Measurements from ENCODE around the gene FNDC5. TPM values are rescaled to one million over a fixed set of nuclear protein-coding genes. Genes with fewer than 3 reads are reported as not detected.

FNDC5 gene
- polyA plus RNA-seq, 1 donor, result 209 TPM

- DNase-seq, result no peak
Observed at GRCh38 chr1:32883338-32884031, 12.8 kb upstream of the FNDC5 start.

DNA sequence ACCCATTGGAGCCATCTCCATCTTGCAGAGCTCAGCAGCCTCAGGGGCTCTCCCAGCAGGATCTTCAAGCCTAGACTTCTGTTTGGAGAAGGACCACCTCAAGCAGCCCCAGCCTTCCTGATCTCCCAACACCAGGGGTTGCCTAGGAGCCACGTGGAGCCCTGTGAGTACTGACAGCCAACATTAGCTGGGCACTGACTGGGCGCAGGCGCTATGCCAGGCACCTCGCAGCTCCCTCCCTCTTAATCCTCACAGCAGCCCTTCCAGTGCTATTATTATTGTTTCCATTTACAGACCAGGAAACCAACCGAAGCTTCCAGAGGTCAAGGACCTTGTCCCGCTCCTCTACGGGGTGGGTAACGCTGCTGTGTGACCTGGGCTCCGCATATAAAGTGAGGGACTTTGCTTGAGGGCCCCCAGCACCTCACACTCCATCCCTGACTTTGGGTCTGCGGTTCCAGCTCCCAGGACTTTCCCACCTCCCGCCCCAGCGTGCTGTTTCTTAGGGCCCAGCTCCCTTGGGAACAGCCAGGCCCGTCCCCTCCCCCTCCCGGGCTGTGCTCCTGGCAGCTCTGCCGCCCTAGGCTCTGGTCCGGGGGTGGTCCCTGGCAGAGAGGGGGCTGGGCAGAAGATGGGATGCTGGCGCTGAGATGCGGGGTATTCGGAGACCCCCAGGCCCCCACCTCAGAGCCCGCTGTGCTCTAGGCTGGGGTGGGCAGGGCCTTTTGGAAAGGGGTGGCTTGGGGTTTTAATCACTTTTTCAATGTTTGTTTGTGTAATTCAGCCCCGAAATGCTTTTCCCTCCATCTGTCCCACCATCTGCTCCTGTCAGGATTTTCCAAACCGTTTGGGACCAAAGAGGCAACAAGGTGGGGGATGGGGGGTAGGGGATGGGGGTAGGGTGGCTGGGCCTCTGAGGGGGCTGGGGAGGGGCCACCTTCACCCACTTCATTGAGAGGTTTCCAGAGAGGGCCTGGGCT lies 11.4 kb upstream of the FNDC5 start:
- DNase-seq, result no peak

DNA sequence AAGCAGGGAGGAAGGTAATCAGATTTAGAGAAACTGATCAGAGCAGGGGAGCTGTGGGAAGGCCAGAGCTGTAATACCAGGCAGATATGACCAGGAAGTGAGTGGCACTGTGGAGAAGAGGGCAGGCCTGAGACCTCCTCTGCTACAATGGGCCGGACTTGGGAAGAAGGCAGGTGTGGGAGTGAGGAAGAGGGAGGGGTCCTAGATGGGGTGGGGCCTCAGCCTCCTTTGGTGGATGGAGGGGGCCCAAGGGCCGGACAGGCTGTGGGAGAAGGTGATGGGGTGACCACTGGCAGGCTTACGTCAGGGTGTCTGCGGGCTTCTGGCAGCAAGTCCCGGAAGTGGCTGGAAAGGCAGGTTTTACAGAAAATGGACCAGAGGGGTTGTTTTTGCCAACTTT lies 10.6 kb upstream of the FNDC5 start:
- DNase-seq, result no peak

DNA sequence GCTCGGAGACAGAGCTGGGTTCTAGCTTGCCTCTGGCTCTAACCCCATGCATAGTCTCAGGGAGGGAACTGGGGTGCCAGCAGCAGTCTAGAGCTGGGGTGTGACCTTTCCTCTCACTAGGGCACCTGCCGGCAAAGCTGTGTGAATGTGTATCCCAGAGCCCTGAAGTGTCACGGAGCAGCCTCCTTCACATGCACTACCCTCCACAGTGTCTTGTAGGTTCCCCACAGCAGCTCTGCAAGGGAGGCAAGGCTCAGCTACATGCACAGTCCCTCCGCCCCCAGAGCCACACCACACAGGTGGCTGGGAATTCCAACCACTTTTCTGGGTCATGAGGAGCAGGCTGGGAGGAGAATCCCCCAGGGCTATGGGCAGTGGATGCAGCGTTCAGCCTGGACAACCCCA lies 7.9 kb upstream of the FNDC5 start:
- DNase-seq, result no peak

GRCh38 chr1:32878183-32878582 lies 7.5 kb upstream of the FNDC5 start:
- no peak for DNase-seq

DNA sequence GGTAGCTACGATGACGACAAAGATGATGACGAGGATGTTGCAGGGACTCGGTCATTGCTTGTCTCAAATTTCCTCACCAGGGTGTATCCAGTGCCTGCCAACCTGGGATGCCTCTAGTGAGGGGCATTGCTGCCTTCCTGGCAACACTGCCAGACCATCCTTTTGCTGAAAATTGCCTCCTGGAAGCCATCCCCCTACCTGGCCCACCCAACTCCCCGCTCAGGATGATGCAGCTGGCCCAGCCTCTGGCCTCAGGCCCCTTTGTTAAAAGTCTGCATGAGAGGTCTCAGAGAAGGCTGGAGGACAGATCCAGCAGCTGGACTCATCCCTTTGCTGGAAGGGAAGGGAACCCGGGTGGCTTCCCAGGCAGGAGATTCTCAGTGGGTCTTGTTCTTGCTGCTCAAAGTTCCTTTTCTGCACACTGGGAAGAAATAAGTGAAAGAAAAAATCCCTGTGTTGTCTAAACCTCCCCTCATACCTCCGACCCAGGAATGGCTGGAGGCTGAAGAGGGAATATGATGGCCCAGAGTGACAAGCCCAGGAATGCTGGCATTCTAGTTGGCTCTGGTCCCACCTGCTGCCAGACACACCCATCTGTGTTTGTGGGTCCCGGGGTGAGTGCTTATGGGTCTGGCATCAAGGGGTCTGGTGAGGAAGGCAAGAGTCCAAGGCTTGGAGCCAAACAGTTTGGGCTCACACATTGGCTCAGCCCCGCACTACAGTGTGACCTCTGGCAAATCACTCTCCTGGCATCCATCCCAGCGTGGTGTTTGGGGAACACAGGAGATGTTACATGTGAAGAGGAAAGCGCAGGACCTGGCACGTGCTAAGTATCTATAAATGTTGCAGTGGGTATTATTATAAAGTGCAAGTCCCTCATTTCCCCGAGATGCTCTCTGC lies 6.7 kb upstream of the FNDC5 start:
- DNase-seq, result no peak

GRCh38 chr1:32876341-32877210 lies 5.9 kb upstream of the FNDC5 start:
- DNase-seq, result no peak

GRCh38 chr1:32874860-32875752 lies 4.4 kb upstream of the FNDC5 start:
- no peak for DNase-seq

GRCh38 chr1:32873484-32873883 lies 2.8 kb upstream of the FNDC5 start:
- DNase-seq, result no peak

DNA sequence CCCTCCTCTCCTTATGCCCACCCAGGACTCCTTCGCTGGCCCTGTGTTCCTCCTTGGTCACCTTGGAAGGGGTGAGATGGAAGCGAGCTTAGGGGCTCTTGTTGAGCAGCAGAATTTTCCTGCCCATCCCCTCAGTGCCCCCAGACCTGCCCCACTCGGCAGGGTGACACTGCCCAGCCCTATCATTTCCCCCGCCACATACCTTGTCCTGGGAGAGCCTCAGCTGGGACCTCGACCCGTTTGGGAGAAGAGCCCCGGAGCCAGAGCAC lies 1.4 kb upstream of the FNDC5 start:
- peak; percentile 40 for DNase-seq

- peak; percentile 68 for DNase-seq
Observed at GRCh38 chr1:32871364-32872191, 866 bp upstream of the FNDC5 start.

GRCh38 chr1:32869923-32870614 lies 643 bp downstream of the FNDC5 start:
- no peak for DNase-seq

- DNase-seq, result no peak
Observed at GRCh38 chr1:32868806-32869455, 1.8 kb downstream of the FNDC5 start.

- no peak for DNase-seq
Observed at GRCh38 chr1:32868085-32868484, 2.6 kb downstream of the FNDC5 start.

DNA sequence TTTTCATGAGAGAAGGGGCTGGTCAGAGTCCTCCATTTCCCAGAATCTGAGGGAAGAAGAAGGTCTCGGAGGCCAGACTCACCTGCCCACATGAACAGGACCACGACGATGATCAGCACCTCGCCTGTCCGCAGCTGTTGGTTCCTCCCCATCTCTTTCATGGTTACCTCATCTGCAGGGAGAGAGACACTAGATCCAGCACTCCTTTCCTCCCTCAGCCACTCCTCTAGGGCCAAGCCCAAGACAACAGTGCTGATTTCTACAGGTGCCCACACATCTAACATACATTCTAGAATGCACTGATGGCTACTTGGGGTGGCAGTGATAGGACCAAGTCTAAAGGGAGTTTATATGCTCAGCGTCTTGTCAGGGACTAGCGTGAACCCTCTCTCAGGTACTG lies 3.0 kb downstream of the FNDC5 start:
- no peak for DNase-seq

DNA sequence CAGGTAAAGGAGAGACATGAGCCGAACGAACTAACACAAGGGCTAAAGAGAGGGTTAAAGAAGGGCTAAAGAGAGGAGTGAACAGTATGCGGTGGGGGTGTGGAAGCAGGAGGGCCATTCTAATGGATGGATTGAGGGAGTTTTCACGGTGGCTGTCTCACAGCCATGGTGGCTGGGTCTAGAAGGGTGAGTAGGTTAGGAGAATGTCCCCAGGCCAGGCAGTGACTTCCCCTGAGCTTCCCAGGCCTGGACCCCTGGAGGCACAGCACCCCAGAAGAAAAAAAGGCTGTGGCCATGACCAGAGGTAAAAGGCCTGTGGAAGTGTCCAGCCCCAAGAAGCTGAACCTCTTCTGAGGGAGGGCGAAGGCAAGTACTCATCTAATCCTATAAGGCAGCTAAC lies 3.6 kb downstream of the FNDC5 start:
- DNase-seq, result no peak

DNA sequence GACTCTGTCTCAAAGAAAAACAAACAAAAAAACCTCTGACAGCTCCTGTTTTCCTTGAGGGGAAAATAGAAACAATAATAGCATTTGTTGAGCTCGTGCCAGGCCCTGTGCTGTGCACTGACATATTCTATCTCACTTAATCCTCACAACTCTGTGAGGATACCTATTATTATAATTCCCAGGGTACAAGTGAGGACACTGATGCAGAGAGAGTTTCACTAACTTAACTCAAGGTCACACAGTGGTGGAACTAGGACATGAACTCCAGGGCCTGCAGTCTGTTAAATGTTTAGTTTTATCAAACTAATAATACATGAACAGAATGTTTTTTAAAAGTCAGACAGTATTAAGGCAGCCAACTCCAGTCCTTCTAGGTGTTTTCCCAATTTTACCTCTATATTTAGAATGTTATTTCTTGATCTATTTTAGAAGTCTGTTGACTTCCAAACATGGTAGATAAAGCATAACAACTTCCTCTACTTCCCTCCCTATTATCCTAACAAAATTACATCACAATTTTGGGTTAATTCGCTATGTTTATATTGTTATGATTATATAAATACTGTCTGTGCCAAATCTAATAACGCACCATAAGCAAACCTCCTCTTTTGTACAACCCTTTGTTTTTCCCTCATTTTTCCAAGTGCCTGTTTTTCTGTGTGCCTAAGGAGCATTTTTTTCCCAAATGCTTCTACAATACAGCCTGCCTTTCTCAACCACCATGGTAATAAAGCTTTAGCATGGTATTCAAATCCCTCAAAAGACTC lies 4.9 kb downstream of the FNDC5 start:
- DNase-seq, result no peak
